ENCODE results near the gene RAD52.

Gene RAD52

GRCh38 chr12:913919-914698 lies 35.4 kb downstream of the RAD52 start:
- DNase-seq (ENCODE audit: low spot score), result no peak

- no peak for DNase-seq (ENCODE audit: low spot score)
Measured at GRCh38 chr12:912466-913235, 36.8 kb downstream of the RAD52 start.

- peak; percentile 92 for DNase-seq (ENCODE audit: low spot score)
Measured at GRCh38 chr12:911191-911826, 38.2 kb downstream of the RAD52 start.

GRCh38 chr12:910416-910815 lies 39.1 kb downstream of the RAD52 start:
- peak; percentile 39 for DNase-seq (ENCODE audit: low spot score)

- no peak for DNase-seq (ENCODE audit: low spot score)
Measured at GRCh38 chr12:909861-910260, 39.6 kb downstream of the RAD52 start.

GRCh38 chr12:907413-908185 lies 41.9 kb downstream of the RAD52 start:
- DNase-seq (ENCODE audit: low spot score), result no peak

GRCh38 chr12:906062-906585 lies 43.4 kb downstream of the RAD52 start:
- DNase-seq (ENCODE audit: low spot score), result no peak

GRCh38 chr12:905261-906031 lies 44.0 kb downstream of the RAD52 start:
- peak; percentile 75 for DNase-seq (ENCODE audit: low spot score)

- peak; percentile 66 for DNase-seq (ENCODE audit: low spot score)
Measured at GRCh38 chr12:904010-904414, 45.5 kb downstream of the RAD52 start.

- DNase-seq (ENCODE audit: low spot score), result no peak
Measured at GRCh38 chr12:903055-903454, 46.4 kb downstream of the RAD52 start.

GRCh38 chr12:902581-902980 lies 46.9 kb downstream of the RAD52 start:
- no peak for DNase-seq (ENCODE audit: low spot score)

GRCh38 chr12:897386-897785 lies 52.1 kb downstream of the RAD52 start:
- no peak for DNase-seq (ENCODE audit: low spot score)

GRCh38 chr12:896031-896430 lies 53.5 kb downstream of the RAD52 start:
- DNase-seq (ENCODE audit: low spot score), result no peak

GRCh38 chr12:894226-894625 lies 55.3 kb downstream of the RAD52 start:
- DNase-seq (ENCODE audit: low spot score), result no peak

GRCh38 chr12:886206-886605 lies 63.3 kb downstream of the RAD52 start:
- no peak for DNase-seq (ENCODE audit: low spot score)

- DNase-seq (ENCODE audit: low spot score), result no peak
Measured at GRCh38 chr12:885701-886100, 63.8 kb downstream of the RAD52 start.

- no peak for DNase-seq (ENCODE audit: low spot score)
Measured at GRCh38 chr12:884746-885414, 64.6 kb downstream of the RAD52 start.

GRCh38 chr12:880656-881055 lies 68.8 kb downstream of the RAD52 start:
- DNase-seq (ENCODE audit: low spot score), result no peak

GRCh38 chr12:879641-880040 lies 69.9 kb downstream of the RAD52 start:
- DNase-seq (ENCODE audit: low spot score), result no peak

GRCh38 chr12:873954-874353 lies 75.5 kb downstream of the RAD52 start:
- DNase-seq (ENCODE audit: low spot score), result no peak

GRCh38 chr12:870378-870777 lies 79.1 kb downstream of the RAD52 start:
- DNase-seq (ENCODE audit: low spot score), result no peak

Measured in hematopoietic multipotent progenitor cell treated with erythropoietin and hydrocortisone succinate and interleukin-3 and kit ligand, for 17 days (in vitro differentiated cells).